AG09319 (cell line): Measurements from ENCODE around the gene USP6NL.

ENCODE experiments used
- DNase-seq: peaks from one replicate; pipeline ENCODE4 v3.0.0-alpha.2; 2010; ENCODE audit warnings: low read depth; ENCODE audit errors: extremely low read depth
- CTCF ChIP-seq: IDR thresholded peaks from 2 replicates; pipeline ENCODE4 v1.5.1; 2011; ENCODE audit warnings: low read depth, mild to moderate bottlenecking, inconsistent platforms, low read length, moderate library complexity

The USP6NL gene

GRCh38 chr10:11611248-11612020, at the start of gene USP6NL:
Gene USP6NL (minus strand): TSS chr10:11611650. CDS start chr10:11597634, 14,016 bp downstream.
- DNase-seq: peak; percentile 52
- TF ChIP-seq CTCF: no peak

GRCh38 chr10:11658801-11659368, 47.4 kb upstream of the USP6NL start:
- no peak for DNase-seq
- TF ChIP-seq CTCF: no peak

- no peak for TF ChIP-seq CTCF
- no peak for DNase-seq
These were observed 44.4 kb upstream of the USP6NL start for GRCh38 chr10:11655836-11656235.

GRCh38 chr10:11654659-11655058, 43.2 kb upstream of the USP6NL start:
- TF ChIP-seq CTCF: no peak
- DNase-seq: no peak

GRCh38 chr10:11653758-11654471, 42.5 kb upstream of the USP6NL start:
- no peak for DNase-seq
- TF ChIP-seq CTCF: no peak

- TF ChIP-seq CTCF: no peak
- no peak for DNase-seq
These were observed 36.2 kb upstream of the USP6NL start for GRCh38 chr10:11647676-11648075.

GRCh38 chr10:11646450-11646849, 35.0 kb upstream of the USP6NL start:
- no peak for DNase-seq
- no peak for TF ChIP-seq CTCF
